KMS-11 (cell line): ENCODE data around the gene NEK5.

Experiments
- H2AFZ ChIP-seq: fragments of 200-600 bp; sonication (generic); 2 replicates; pipeline ENCODE4 v1.6.1; 2016; ENCODE audit warnings: antibody characterized with exemption, mixed run types, low read depth
- H3K27ac ChIP-seq: fragments of 200-600 bp; sonication (generic); 2 replicates; pipeline ENCODE4 v1.6.1; 2016; ENCODE audit warnings: mild to moderate bottlenecking, mixed run types
- H3K27me3 ChIP-seq: fragments of 200-600 bp; sonication (generic); 2 replicates; pipeline ENCODE4 v1.6.1; 2017; ENCODE audit warnings: mild to moderate bottlenecking, low read depth, mixed run types, moderate library complexity; ENCODE audit not compliant: insufficient read depth
- H3K36me3 ChIP-seq: fragments of 200-600 bp; sonication (generic); 2 replicates; pipeline ENCODE4 v1.6.1; 2017; ENCODE audit warnings: mild to moderate bottlenecking, mixed run types; ENCODE audit not compliant: insufficient read depth
- H3K4me1 ChIP-seq: fragments of 200-600 bp; sonication (generic); 2 replicates; pipeline ENCODE4 v1.6.1; 2016; ENCODE audit warnings: mild to moderate bottlenecking, low read depth, mixed run types; ENCODE audit not compliant: poor library complexity, severe bottlenecking
- H3K4me2 ChIP-seq: fragments of 200-600 bp; sonication (generic); 2 replicates; pipeline ENCODE4 v1.7.0; 2016; ENCODE audit warnings: mild to moderate bottlenecking, mixed run types
- H3K4me3 ChIP-seq: fragments of 200-600 bp; sonication (generic); IDR thresholded peaks from 2 replicates; pipeline ENCODE4 v1.6.1; 2017; ENCODE audit warnings: low read depth, low read length, mixed read lengths; ENCODE audit not compliant: insufficient read depth
- H3K79me2 ChIP-seq: fragments of 200-600 bp; sonication (generic); 2 replicates; pipeline ENCODE4 v1.6.1; 2016; ENCODE audit warnings: low read depth, mixed run types; ENCODE audit not compliant: insufficient read depth
- H3K9ac ChIP-seq: fragments of 200-600 bp; sonication (generic); 2 replicates; pipeline ENCODE4 v1.6.1; 2016; ENCODE audit warnings: mild to moderate bottlenecking, mixed run types
- H4K20me1 ChIP-seq: fragments of 200-600 bp; sonication (generic); 2 replicates; pipeline ENCODE4 v1.6.1; 2016; ENCODE audit warnings: mild to moderate bottlenecking, mixed run types; ENCODE audit not compliant: insufficient read depth
- TF ChIP-seq, protein P1 (sequence below): fragments of 200-600 bp; sonication (generic); conservative IDR thresholded peaks from 2 replicates; pipeline ENCODE4 v1.6.1; 2017; ENCODE audit warnings: low read depth, mild to moderate bottlenecking, antibody characterized with exemption, low read length, moderate library complexity, mixed read lengths

NEK5 gene

GRCh38 chr13:52127783-52128702 is 830 bp downstream of the NEK5 start:
- TF ChIP-seq, protein P1, sequence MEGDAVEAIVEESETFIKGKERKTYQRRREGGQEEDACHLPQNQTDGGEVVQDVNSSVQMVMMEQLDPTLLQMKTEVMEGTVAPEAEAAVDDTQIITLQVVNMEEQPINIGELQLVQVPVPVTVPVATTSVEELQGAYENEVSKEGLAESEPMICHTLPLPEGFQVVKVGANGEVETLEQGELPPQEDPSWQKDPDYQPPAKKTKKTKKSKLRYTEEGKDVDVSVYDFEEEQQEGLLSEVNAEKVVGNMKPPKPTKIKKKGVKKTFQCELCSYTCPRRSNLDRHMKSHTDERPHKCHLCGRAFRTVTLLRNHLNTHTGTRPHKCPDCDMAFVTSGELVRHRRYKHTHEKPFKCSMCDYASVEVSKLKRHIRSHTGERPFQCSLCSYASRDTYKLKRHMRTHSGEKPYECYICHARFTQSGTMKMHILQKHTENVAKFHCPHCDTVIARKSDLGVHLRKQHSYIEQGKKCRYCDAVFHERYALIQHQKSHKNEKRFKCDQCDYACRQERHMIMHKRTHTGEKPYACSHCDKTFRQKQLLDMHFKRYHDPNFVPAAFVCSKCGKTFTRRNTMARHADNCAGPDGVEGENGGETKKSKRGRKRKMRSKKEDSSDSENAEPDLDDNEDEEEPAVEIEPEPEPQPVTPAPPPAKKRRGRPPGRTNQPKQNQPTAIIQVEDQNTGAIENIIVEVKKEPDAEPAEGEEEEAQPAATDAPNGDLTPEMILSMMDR: peak; percentile 88
- Histone ChIP-seq H3K27me3 (no peaks in the 10 kb centered on the region), H2AFZ (peak overlapping the region; percentile 78), H3K4me3 (no peak overlapping the region), H3K79me2 (no peaks in the 10 kb centered on the region), H3K27ac (no peak overlapping the region), H3K9ac (peak overlapping the region; percentile 31; the same call in 1 of the 2 replicates), H3K36me3 (no peaks in the 10 kb centered on the region), H3K4me1 (peaks cover 9% of the 10 kb centered on the region), H4K20me1 (no peaks in the 10 kb centered on the region), H3K4me2 (peak overlapping the region; percentile 74)

- TF ChIP-seq, protein P1: no peak
- Histone ChIP-seq H3K27me3 (no peaks in the 10 kb centered on the region), H3K9ac (no peak overlapping the region), H3K4me3 (no peak overlapping the region), H3K36me3 (no peaks in the 10 kb centered on the region), H3K4me1 (peaks cover 9% of the 10 kb centered on the region), H3K4me2 (peak overlapping the region; percentile 74; the same call in 1 of the 2 replicates), H2AFZ (peak overlapping the region; percentile 78; the same call in 1 of the 2 replicates), H3K79me2 (no peaks in the 10 kb centered on the region), H4K20me1 (no peaks in the 10 kb centered on the region), H3K27ac (no peak overlapping the region)
Measured at GRCh38 chr13:52127378-52127777, 1.5 kb downstream of the NEK5 start.

GRCh38 chr13:52125547-52125946 is 3.3 kb downstream of the NEK5 start:
- no peaks in the 10 kb centered on the region for H3K36me3 ChIP-seq
- TF ChIP-seq, protein P1: no peak
- peaks cover 9% of the 10 kb centered on the region for H3K4me1 ChIP-seq
- H3K27ac ChIP-seq: no peak overlapping the region
- H2AFZ ChIP-seq: no peak overlapping the region
- H3K9ac ChIP-seq: no peak overlapping the region
- no peaks in the 10 kb centered on the region for H4K20me1 ChIP-seq
- no peak overlapping the region for H3K4me3 ChIP-seq
- H3K4me2 ChIP-seq: no peak overlapping the region
- no peaks in the 10 kb centered on the region for H3K27me3 ChIP-seq
- H3K79me2 ChIP-seq: no peaks in the 10 kb centered on the region

GRCh38 chr13:52118595-52118994 is 10.3 kb downstream of the NEK5 start:
- H3K27ac ChIP-seq: no peak overlapping the region
- no peaks in the 10 kb centered on the region for H3K4me1 ChIP-seq
- H3K36me3 ChIP-seq: no peaks in the 10 kb centered on the region
- no peak overlapping the region for H3K4me3 ChIP-seq
- H3K9ac ChIP-seq: no peak overlapping the region
- H3K27me3 ChIP-seq: no peaks in the 10 kb centered on the region
- no peak overlapping the region for H2AFZ ChIP-seq
- TF ChIP-seq, protein P1: no peak
- no peaks in the 10 kb centered on the region for H4K20me1 ChIP-seq
- H3K4me2 ChIP-seq: no peak overlapping the region
- H3K79me2 ChIP-seq: no peaks in the 10 kb centered on the region
